Neuron (in vitro differentiated cells): Measurements from ENCODE around the gene EVC2.

ENCODE experiments used
- H2AFZ ChIP-seq: one replicate; pipeline ENCODE4 v1.6.1; 2013; ENCODE audit warnings: low read depth, mild to moderate bottlenecking, inconsistent platforms, low read length, moderate library complexity
- H3K27me3 ChIP-seq: one replicate; pipeline ENCODE4 v1.6.1; 2013; ENCODE audit warnings: low read length; ENCODE audit not compliant: insufficient read depth
- H3K36me3 ChIP-seq: one replicate; pipeline ENCODE4 v1.6.1; 2013; ENCODE audit warnings: low read length; ENCODE audit not compliant: insufficient read depth
- H3K4me1 ChIP-seq: one replicate; pipeline ENCODE4 v1.6.1; 2013; ENCODE audit warnings: low read length; ENCODE audit not compliant: insufficient read depth
- H3K4me3 ChIP-seq: 2 replicates; pipeline ENCODE4 v1.5.1; 2013; ENCODE audit warnings: mild to moderate bottlenecking, low read length, moderate library complexity
- H3K9me3 ChIP-seq: one replicate; pipeline ENCODE4 v1.6.1; 2013; ENCODE audit warnings: low read length

The EVC2 gene

DNA sequence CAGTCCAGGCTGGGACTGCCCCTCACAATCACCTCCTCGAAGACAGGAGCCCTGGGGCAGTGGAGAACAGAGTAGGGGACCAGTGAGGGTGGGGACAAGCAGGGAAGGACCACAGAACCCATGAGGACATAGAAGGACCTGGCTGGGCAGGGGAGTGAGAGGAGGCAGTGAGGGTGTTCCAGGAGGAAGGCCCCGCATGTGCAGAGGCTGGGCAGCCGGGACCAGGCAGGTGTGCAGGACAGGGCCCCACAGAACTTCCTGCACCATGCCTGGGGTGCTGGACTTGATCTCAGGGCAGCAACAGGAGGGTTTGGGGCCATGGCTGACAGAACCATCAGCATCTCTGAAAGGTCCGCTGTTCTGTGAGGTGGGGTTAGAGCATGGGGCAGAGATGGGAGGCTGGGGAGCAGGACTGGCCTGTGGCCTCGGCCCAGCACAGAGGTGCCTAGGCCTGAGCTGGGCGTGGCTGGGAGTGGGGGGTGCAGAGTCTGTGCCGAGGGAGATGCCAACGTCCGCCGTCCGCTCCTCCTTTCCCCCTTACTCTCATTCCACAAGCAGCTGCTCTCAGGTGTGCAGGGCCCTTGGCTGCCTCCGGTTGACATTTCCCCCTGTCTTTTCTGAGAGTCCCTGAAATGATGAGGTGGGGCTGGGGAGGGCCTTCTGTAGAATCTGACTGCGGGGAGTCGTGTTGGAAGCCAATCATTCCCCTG is 43.5 kb upstream of the EVC2 start:
- Histone ChIP-seq H3K4me1 (no peaks in the 10 kb centered on the region), H3K4me3 (no peak overlapping the region), H3K36me3 (peaks cover 15% of the 10 kb centered on the region), H3K9me3 (no peaks in the 10 kb centered on the region), H3K27me3 (no peaks in the 10 kb centered on the region), H2AFZ (no peak overlapping the region)

DNA sequence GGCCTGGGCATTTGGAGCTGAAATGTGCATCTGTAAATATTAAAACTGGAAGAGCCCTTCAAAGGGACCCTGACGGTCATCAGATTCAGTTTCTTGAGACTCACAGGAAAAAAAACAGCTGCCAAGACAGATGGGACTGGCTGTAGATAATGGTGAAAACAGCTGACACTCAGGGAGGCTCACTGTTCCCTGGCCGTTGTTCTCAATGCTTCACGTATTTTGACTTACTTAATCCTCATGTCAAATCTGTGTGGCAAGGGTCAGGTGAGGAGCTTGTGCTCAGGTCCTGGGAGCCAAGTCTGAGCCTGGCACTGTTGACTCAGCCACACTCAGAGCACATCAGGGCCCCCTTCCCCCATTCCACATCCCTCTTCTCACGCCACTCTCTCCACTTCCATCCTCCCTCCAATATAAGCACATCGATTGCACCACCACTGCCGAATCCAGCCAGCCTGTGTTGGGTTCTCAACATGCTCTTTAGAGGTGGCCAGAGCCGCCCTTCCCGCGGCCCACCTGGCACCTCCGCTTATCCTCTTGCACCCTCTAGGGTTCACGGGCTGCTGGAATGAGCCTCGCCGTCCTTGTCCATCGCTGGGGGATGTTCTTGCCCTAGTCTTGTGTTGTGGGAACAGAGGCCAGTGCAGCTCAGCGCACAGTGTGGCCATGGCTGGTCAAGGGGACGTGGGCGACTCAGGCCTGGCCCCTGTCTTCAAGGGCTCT is 42.7 kb upstream of the EVC2 start:
- Histone ChIP-seq H3K27me3 (no peaks in the 10 kb centered on the region), H3K4me1 (no peaks in the 10 kb centered on the region), H3K4me3 (no peak overlapping the region), H3K36me3 (peaks cover 9% of the 10 kb centered on the region), H2AFZ (no peak overlapping the region), H3K9me3 (no peaks in the 10 kb centered on the region)

DNA sequence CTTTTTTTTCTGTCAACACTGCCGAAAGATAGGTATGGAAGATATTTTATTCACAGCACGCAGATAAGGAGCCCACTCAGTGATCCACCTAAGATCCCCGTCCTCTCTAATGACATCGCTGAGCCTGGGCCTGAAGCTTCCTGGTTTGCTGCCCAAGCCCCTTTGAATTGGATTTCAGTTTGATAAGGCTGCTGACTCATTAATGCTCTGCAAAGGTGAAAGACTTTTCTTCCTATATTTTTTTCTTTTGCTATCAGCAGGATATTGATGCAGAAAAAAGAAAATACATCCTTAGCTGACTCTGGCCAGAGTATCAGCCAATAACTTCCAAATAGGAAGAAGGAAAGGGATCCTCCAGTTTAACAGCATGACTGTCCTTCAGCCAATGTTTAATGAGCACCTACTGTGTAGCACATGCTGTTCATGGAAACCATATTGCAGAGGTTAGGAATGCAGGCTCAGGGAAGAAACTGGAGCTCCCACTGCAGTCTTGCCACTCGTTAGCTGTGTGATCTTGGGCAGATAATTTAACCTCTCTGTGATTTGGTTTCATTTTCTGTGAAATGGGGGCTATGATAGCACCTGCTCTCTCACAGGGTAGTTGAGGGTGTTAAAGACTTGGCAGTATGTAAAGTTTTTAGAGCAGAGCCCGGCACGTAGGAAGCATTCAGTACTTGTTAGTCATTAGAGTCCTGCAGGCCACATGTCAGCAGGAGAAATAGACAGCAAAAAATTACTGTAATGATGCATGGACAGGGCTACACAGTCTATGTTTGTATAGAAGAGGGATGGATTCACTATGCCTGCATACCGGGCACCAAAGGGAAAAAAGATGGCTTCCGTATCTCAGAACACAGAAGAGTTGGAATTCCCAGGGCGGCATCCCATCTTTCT is 41.9 kb upstream of the EVC2 start:
- Histone ChIP-seq H2AFZ (no peak overlapping the region), H3K9me3 (no peaks in the 10 kb centered on the region), H3K27me3 (no peaks in the 10 kb centered on the region), H3K4me3 (no peak overlapping the region), H3K36me3 (peaks cover 6% of the 10 kb centered on the region), H3K4me1 (no peaks in the 10 kb centered on the region)

DNA sequence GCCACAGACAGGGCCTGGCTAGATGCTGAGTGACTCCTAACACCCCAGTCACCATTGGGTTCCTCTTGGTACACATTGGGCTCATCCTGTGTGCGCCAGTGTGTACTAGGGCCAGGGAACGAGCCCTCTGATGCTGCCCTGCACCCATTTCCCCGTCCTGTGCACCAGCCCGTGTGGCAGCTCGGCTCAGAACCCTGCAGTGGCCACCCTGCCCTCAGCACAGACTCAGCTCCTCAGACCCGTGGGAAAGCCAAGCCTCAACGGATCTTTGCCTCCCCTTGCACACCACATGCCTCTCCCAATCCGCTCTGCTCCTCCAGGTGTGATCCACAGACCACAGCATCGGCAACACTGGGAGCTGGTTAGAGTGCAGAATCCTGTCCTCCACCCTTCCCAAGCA is 41.2 kb upstream of the EVC2 start:
- Histone ChIP-seq H3K4me3 (no peak overlapping the region), H2AFZ (no peak overlapping the region), H3K4me1 (no peaks in the 10 kb centered on the region), H3K27me3 (no peaks in the 10 kb centered on the region), H3K36me3 (peaks cover 3% of the 10 kb centered on the region), H3K9me3 (no peaks in the 10 kb centered on the region)

DNA sequence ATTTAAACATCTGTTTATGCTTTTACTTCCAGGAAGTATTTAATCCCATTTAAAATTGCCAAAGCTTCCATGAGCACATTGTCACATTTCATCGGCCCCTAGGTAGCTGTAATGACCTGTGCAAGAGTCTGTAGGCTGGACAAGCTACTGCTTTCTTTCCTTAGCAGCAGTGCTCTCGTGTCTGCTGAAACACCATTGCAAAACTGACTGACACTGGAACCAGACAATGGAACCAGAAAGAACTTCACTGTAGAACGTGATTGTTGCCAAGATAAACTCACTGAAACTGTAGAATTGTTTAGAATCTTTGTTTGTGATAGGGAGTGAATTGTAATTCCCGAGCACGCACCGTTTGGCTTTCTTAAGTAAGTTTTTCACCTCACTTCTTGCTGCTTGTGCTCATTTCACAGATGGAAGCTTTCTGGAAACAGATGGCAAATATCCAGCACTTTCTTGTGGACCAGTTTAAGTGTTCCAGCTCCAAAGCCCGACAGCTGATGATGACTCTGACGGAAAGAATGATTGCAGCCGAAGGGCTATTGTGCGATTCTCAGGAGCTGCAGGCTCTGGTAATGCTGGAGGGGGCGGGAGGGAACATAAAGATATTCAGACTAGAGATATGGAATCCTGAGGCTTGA is 39.5 kb upstream of the EVC2 start:
- H3K4me3 ChIP-seq, result no peak overlapping the region
- H3K36me3 ChIP-seq, result peaks cover 9% of the 10 kb centered on the region
- H3K27me3 ChIP-seq, result no peaks in the 10 kb centered on the region
- no peak overlapping the region for H2AFZ ChIP-seq
- no peaks in the 10 kb centered on the region for H3K9me3 ChIP-seq
- no peaks in the 10 kb centered on the region for H3K4me1 ChIP-seq

DNA sequence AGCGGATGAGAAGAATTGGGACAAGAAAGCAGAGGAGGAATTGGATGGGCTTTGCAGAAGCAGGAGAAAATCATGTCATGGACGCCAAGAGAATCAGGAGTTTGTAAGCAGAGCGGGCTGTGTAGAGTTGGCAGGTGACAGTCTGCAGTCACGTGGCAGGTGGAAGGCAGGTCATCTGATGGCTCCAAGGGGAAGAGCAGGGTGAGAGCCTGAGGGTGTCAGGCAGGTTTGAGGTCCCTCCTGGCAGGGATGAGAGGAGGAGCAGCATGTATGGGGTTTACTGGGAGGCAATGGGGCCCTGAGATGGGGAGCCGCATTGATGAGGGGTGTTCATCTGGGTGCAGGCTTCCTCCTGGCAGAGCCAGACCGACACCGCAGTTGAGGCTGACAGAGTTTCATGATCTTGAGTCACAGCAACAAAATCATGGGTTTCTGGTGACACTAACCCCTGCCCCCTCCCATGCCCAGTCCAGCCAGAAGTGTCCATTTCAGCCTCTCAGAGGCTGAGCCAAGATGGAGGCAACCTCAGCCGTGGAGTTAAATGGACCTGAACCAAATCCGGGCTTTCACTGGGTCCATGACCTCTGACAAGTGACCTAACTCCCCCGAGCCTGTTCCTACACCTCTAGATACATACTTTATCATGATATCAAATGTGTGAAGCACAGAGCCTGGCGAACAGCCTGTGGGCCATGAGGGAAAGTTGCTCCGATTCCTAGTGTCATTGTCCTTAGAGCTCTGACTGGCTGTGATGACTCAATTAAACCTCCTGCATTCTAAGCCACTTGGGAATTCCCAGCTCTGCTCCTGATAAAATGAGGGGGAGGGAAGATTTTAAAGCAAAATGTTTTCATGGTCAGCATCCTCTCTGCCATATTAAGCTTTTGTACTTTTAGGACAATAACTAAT is 38.7 kb upstream of the EVC2 start:
- no peaks in the 10 kb centered on the region for H3K27me3 ChIP-seq
- H3K4me3 ChIP-seq, result no peak overlapping the region
- no peak overlapping the region for H2AFZ ChIP-seq
- no peaks in the 10 kb centered on the region for H3K4me1 ChIP-seq
- H3K36me3 ChIP-seq, result peaks cover 15% of the 10 kb centered on the region
- H3K9me3 ChIP-seq, result no peaks in the 10 kb centered on the region

DNA sequence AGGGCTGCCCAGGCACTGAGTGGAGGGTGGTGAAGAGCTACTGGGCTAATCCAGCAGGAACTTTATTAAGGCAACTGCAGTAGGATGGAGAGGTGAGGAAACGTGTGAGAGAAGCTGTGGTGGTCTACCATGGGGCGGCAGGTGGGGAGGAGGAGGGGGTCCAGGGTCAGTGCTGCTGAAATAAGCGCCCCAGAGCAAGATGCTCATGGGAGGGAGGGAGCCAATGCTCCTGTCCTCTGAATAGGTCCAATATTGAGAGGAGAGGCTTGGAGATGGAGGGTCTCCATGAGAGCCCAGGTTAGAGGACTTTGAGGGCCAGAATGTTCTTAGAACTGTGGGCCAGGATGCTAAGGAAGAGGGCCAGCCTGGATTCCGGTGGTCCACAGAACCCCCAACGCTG is 37.9 kb upstream of the EVC2 start:
- H3K27me3 ChIP-seq, result no peaks in the 10 kb centered on the region
- H2AFZ ChIP-seq, result no peak overlapping the region
- H3K4me1 ChIP-seq, result no peaks in the 10 kb centered on the region
- no peak overlapping the region for H3K4me3 ChIP-seq
- no peaks in the 10 kb centered on the region for H3K9me3 ChIP-seq
- H3K36me3 ChIP-seq, result peaks cover 15% of the 10 kb centered on the region

DNA sequence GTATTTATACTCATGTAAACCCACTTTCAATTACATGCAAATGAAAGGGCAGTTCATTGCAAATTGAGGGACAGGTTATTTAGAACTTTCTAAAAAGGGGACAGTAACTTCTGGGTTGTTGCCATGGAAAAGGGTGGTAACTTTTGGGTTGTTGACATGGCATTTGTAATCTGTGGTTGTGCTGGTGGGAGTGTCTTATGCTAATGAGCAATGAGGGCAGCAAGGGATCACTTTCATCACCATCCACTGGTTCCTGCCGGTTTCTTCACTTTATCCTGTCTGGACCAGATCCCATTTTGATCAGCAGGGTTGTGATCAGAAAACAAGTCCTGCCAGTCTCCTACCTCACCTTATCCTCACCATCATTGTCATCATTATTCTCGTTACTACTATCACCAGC is 34.6 kb upstream of the EVC2 start:
- no peak overlapping the region for H2AFZ ChIP-seq
- no peaks in the 10 kb centered on the region for H3K4me1 ChIP-seq
- H3K4me3 ChIP-seq, result no peak overlapping the region
- H3K36me3 ChIP-seq, result peaks cover 15% of the 10 kb centered on the region
- H3K9me3 ChIP-seq, result no peaks in the 10 kb centered on the region
- no peaks in the 10 kb centered on the region for H3K27me3 ChIP-seq

DNA sequence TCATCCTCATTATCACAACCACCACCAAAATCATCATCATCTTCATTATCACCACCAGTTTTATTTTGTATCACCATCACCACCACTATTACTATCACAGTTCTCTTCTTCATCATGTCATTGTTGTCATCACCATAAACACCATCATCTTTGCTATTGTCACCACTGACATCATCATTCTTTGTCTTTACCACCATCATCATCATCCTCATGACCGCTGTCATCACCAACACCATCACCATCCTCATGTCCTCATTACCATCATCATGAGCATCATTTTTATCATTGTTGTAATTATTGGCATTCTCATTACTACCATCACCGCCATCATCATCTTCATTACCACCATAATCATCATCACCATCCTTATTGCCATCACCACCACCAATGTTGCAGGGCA is 34.0 kb upstream of the EVC2 start:
- Histone ChIP-seq H2AFZ (no peak overlapping the region), H3K27me3 (no peaks in the 10 kb centered on the region), H3K36me3 (peaks cover 15% of the 10 kb centered on the region), H3K4me1 (no peaks in the 10 kb centered on the region), H3K4me3 (no peak overlapping the region), H3K9me3 (no peaks in the 10 kb centered on the region)

DNA sequence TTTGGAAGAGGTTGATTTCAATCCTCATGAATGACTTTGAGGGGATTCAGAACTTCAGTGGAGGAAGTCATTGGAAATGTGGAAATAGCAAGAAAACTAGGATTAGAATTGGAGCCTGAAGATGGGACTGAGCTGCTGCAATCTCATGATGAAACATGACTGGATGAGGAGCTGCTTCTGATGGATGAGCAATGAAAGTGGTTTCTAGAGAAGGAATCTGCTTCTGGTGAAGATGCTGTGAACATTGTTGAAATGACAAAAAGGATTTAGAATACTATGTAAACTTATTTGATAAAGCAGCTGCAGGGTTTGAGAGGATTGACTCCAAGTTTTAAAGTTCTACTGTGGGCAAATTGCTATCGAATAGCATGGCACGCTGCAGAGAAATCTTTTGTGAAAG is 29.7 kb upstream of the EVC2 start:
- Histone ChIP-seq H3K4me3 (no peak overlapping the region), H2AFZ (no peak overlapping the region), H3K27me3 (no peaks in the 10 kb centered on the region), H3K9me3 (no peaks in the 10 kb centered on the region), H3K36me3 (peaks cover 15% of the 10 kb centered on the region), H3K4me1 (no peaks in the 10 kb centered on the region)

DNA sequence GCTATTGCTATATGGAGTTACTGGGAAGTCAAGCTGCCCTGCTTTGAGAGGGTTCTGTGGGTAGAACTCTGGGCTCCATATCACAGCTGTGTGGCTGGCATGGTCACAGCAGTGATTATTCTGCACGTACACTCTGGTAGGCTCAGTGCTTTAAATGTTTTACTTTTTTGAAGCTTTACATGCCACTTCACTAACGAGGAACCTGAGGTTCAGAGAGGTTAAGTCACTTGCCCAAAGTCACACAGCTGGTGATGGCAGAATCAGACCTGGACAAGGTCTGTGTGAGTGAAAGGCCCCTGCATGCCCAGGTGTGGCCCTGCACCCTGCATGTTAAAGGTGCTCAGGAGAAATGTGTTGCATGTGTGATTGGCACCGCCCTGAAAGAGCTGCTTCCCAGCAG is 27.1 kb upstream of the EVC2 start:
- Histone ChIP-seq H3K4me1 (no peaks in the 10 kb centered on the region), H3K36me3 (peaks cover 7% of the 10 kb centered on the region), H3K9me3 (no peaks in the 10 kb centered on the region), H2AFZ (no peak overlapping the region), H3K27me3 (no peaks in the 10 kb centered on the region), H3K4me3 (no peak overlapping the region)

DNA sequence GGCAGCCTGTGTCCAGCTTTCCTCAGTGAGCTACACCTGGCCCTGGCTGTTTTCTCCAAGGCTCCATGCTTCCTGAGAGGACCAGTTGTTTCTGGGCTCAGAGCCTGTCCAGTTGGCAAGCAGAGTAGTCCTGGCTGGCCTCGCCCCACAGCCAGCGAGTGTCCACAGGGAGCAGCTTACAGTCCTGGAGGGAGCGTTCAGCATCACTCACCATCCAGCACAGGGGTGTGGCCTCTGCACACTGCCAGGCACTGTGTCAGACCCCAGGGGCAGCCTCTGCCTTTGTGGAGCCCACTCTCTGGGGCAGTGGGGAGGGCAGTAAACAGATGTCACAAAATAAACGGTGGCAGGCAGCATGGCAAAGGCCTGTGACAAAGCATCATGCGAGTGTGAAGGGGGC is 26.5 kb upstream of the EVC2 start:
- Histone ChIP-seq H3K36me3 (peaks cover 7% of the 10 kb centered on the region), H3K4me3 (no peak overlapping the region), H3K4me1 (no peaks in the 10 kb centered on the region), H3K27me3 (no peaks in the 10 kb centered on the region), H3K9me3 (no peaks in the 10 kb centered on the region), H2AFZ (no peak overlapping the region)
